DOHH2 (cell line): ENCODE results near the gene GRPEL2.

ENCODE experiments used
- H3F3A ChIP-seq: fragments of 200-600 bp; sonication (generic), shearing (Covaris generic); 2 replicates; pipeline ENCODE4 v1.6.0; 2016; ENCODE audit warnings: antibody characterized with exemption, mild to moderate bottlenecking; ENCODE audit not compliant: control insufficient read depth, insufficient read depth
- H3K27ac ChIP-seq: fragments of 200-600 bp; sonication (generic); 2 replicates; pipeline ENCODE4 v1.5.1; 2014; ENCODE audit warnings: low read depth, mild to moderate bottlenecking, low read length, moderate library complexity
- H3K27me3 ChIP-seq: fragments of 200-600 bp; sonication (generic); 2 replicates; pipeline ENCODE4 v1.6.1; 2014; ENCODE audit warnings: mild to moderate bottlenecking, low read length, mixed read lengths; ENCODE audit not compliant: control insufficient read depth
- H3K36me3 ChIP-seq: fragments of 200-600 bp; sonication (generic); 2 replicates; pipeline ENCODE4 v1.6.1; 2014; ENCODE audit warnings: mild to moderate bottlenecking, low read length, moderate library complexity, mixed read lengths; ENCODE audit not compliant: control insufficient read depth
- H3K4me1 ChIP-seq: fragments of 200-600 bp; sonication (generic); 2 replicates; pipeline ENCODE4 v1.6.1; 2014; ENCODE audit warnings: mild to moderate bottlenecking, low read length, mixed read lengths; ENCODE audit not compliant: control insufficient read depth
- H3K4me2 ChIP-seq: fragments of 200-600 bp; sonication (generic); 2 replicates; pipeline ENCODE4 v1.6.0; 2014; ENCODE audit warnings: mild to moderate bottlenecking, low read length, moderate library complexity
- H3K4me3 ChIP-seq: fragments of 200-600 bp; sonication (generic); 2 replicates; pipeline ENCODE4 v1.5.1; 2014; ENCODE audit warnings: mild to moderate bottlenecking, low read length, mixed read lengths
- H3K79me2 ChIP-seq: fragments of 200-600 bp; sonication (generic); 2 replicates; pipeline ENCODE4 v1.6.1; 2014; ENCODE audit warnings: mild to moderate bottlenecking, low read length, mixed read lengths; ENCODE audit not compliant: control insufficient read depth
- H3K9me2 ChIP-seq: fragments of 200-600 bp; sonication (generic); replicated peaks from 2 replicates; pipeline ENCODE4 v1.6.1; 2014; ENCODE audit warnings: mild to moderate bottlenecking, low read length, mixed read lengths; ENCODE audit not compliant: control insufficient read depth
- H3K9me3 ChIP-seq: fragments of 200-600 bp; sonication (generic); 2 replicates; pipeline ENCODE4 v1.6.1; 2014; ENCODE audit warnings: antibody characterized with exemption, low read length, mixed read lengths; ENCODE audit not compliant: control insufficient read depth, insufficient read depth
- H4K20me1 ChIP-seq: fragments of 200-600 bp; sonication (generic); 2 replicates; pipeline ENCODE4 v1.6.0; 2014; ENCODE audit warnings: low read depth, mild to moderate bottlenecking, antibody characterized with exemption, low read length, moderate library complexity; ENCODE audit not compliant: control insufficient read depth, insufficient read depth
- EZH2phosphoT487 ChIP-seq: fragments of 200-600 bp; sonication (generic); IDR thresholded peaks from 2 replicates; pipeline ENCODE4 v1.6.1; 2017; ENCODE audit warnings: borderline replicate concordance, mild to moderate bottlenecking, antibody characterized with exemption, low read length, moderate library complexity, mixed read lengths
- TF ChIP-seq, protein P1 (sequence below): fragments of 200-600 bp; sonication (generic); IDR thresholded peaks from one replicate; pipeline ENCODE4 v1.5.1; 2014; ENCODE audit warnings: antibody characterized with exemption, mild to moderate bottlenecking, low read depth, low read length; ENCODE audit not compliant: poor library complexity, severe bottlenecking

GRPEL2 gene

DNA sequence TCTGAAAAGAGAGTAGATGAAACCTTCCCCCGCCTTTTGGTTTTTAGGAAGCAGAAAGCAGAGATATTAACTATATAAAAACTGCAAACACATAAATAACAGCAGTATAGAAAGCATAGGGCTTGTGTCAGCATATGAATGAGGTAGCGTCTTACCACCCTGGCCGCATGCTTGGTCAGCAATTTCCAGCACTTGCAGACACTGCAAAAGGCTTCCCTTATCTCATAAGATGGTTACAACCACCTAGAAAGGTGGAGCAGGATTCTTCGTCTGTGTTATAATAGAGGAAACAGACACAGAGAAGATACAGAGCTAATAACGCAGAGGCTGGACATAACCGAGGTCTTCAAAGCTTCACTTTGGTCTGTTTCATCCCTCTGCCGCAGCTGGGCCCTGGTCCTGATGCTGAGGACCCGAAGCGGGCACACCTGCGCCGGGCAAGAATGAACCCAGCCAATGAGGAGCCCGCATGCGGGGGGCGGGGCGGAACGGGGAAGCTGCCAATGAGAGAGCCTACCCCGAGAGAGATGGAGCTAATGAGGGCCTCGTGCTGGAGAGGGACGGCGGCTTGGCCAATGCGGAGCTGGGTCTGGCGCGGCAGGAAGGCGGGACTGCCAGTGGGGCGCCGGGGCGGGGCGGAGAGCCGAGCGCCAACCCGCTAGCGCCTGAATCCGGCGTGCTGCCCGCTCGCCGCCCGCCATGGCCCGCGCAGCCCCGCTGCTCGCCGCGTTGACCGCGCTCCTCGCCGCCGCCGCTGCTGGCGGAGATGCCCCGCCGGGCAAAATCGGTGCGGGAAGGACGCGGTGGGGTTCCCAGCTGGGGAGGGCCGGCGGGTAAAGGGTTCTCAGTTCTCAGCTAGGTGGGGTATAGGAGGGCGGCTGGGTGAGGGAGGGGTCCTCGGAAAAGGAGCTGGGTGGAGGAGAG is 12.3 kb downstream of the GRPEL2 start, which contains the start of gene PCYOX1L:
Gene PCYOX1L, plus strand, starts transcription at position 677 of the 924 bp plus-strand sequence. Its CDS starts 23 bp downstream, at position 700.
- Histone ChIP-seq H3K9me3 (no peaks in the 10 kb centered on the region), H3K27ac (peak within 1 kb of the TSS; percentile 52), H3F3A (peaks cover 30% of the 10 kb centered on the region), H3K27me3 (no peaks in the 10 kb centered on the region), H3K4me1 (peaks cover 53% of the 10 kb centered on the region), H3K79me2 (peaks cover 66% of the 10 kb centered on the region), H3K9me2 (no peaks in the 10 kb centered on the region), H3K36me3 (peaks cover 69% of the 10 kb centered on the region), H3K4me3 (peak within 1 kb of the TSS; percentile 90), H3K4me2 (peak within 1 kb of the TSS; percentile 98), H4K20me1 (no peaks in the 10 kb centered on the region; the same call in 1 of the 2 replicates)
- TF ChIP-seq, protein P1, sequence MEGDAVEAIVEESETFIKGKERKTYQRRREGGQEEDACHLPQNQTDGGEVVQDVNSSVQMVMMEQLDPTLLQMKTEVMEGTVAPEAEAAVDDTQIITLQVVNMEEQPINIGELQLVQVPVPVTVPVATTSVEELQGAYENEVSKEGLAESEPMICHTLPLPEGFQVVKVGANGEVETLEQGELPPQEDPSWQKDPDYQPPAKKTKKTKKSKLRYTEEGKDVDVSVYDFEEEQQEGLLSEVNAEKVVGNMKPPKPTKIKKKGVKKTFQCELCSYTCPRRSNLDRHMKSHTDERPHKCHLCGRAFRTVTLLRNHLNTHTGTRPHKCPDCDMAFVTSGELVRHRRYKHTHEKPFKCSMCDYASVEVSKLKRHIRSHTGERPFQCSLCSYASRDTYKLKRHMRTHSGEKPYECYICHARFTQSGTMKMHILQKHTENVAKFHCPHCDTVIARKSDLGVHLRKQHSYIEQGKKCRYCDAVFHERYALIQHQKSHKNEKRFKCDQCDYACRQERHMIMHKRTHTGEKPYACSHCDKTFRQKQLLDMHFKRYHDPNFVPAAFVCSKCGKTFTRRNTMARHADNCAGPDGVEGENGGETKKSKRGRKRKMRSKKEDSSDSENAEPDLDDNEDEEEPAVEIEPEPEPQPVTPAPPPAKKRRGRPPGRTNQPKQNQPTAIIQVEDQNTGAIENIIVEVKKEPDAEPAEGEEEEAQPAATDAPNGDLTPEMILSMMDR: no peak
- TF ChIP-seq EZH2phosphoT487: no peak

DNA sequence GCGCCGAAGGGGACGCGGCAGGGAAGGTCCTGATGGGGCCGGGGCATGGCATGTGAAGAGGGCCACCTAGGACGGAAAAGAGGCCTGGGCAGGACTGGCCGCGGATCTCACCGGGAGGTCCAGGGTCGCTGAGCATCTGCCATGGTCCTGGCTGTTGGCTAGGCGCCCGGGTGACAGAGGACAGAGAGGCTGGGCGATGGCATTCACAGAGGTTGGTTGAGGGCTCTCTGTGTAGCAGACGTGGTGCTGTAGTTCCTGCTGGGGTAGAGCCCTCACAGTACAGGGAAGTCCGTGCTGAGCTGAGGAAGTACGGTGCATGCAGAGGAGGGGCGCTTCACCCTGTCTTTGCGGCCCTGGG is 13.0 kb downstream of the GRPEL2 start:
- no peaks in the 10 kb centered on the region for H3K9me2 ChIP-seq
- H4K20me1 ChIP-seq: no peaks in the 10 kb centered on the region; the same call in 1 of the 2 replicates
- H3K4me1 ChIP-seq: peaks cover 52% of the 10 kb centered on the region
- H3K27me3 ChIP-seq: no peaks in the 10 kb centered on the region
- TF ChIP-seq, protein P1: no peak
- no peak for TF ChIP-seq EZH2phosphoT487
- H3K9me3 ChIP-seq: no peaks in the 10 kb centered on the region
- peak overlapping the region; percentile 90 for H3K4me2 ChIP-seq
- H3F3A ChIP-seq: peaks cover 23% of the 10 kb centered on the region
- H3K4me3 ChIP-seq: peak overlapping the region; percentile 90
- peaks cover 60% of the 10 kb centered on the region for H3K79me2 ChIP-seq
- H3K27ac ChIP-seq: peak overlapping the region; percentile 52
- peaks cover 69% of the 10 kb centered on the region for H3K36me3 ChIP-seq

DNA sequence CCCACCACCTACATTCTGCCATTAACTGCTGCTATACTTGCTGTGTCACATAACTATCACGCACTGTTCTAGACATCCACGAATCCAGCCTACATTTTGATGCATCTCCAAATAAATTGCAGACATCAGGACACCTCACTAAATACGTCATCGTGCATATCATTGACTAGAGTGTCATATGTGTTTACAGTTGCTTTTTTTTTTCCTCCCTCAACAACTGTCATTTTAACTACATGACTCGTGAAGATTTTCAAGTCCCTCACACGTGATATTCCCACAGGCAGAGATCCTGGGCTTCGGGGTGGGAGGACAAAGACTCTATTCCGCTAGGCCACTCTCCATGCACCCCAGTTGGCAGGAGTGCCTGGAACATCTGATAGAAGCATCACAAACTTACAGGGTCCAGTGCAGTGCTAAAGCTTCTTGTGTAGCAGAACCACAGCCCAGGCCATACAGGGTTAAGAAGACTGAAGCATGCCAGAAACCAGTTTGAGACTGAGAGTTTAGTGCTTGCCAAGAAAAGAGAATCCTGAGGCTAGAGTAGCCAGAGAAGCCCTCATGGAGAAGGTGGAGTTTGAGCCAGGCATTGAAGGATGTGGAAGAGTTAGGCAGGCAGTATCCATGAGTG is 13.7 kb downstream of the GRPEL2 start:
- Histone ChIP-seq H3K27me3 (no peaks in the 10 kb centered on the region), H3K9me3 (no peaks in the 10 kb centered on the region), H3K4me2 (peak overlapping the region; percentile 90), H3K27ac (0 out of 2 replicates have a peak overlapping the region, but pooled peaks have one; percentile 52), H3F3A (peaks cover 17% of the 10 kb centered on the region), H3K4me1 (peaks cover 45% of the 10 kb centered on the region), H4K20me1 (no peaks in the 10 kb centered on the region; the same call in 1 of the 2 replicates), H3K79me2 (peaks cover 53% of the 10 kb centered on the region), H3K9me2 (no peaks in the 10 kb centered on the region), H3K36me3 (peaks cover 65% of the 10 kb centered on the region), H3K4me3 (peak overlapping the region; percentile 90)
- TF ChIP-seq, protein P1: no peak
- no peak for TF ChIP-seq EZH2phosphoT487
